Measurements from ENCODE around the gene TENM3. TPM values are rescaled to one million over a fixed set of nuclear protein-coding genes. Genes with fewer than 3 reads are reported as not detected.
A peak's percentile ranks its signal among the peaks of the same experiment; 100 is the strongest.

TENM3 gene
- total and polyA plus RNA-seq, 7 experiments from 2014 or later, result not detected

- Histone ChIP-seq H3K9me3 (ENCODE audit: control insufficient read depth in 2 of 3, low read length in 3 of 3) (no peaks in the 10 kb centered on the region), H3K4me1 (ENCODE audit: control insufficient read depth in 2 of 2, insufficient read depth in 2 of 2, low read length in 2 of 2) (no peaks in the 10 kb centered on the region), H3K27ac (ENCODE audit: low read depth, low read length) (no peak overlapping the region), H3K4me3 (ENCODE audit: low read length) (no peak overlapping the region), H3K27me3 (ENCODE audit: control insufficient read depth in 2 of 2, insufficient read depth in 2 of 2, low read length in 2 of 2) (no peaks in the 10 kb centered on the region), H3K36me3 (ENCODE audit: control insufficient read depth in 2 of 3, insufficient read depth in 3 of 3, low read length in 3 of 3) (no peaks in the 10 kb centered on the region)
- Mint-ChIP-seq H3K4me1 (peaks cover 0 to 1% (median 0%) of the 10 kb centered on the region in 7 donors), H3K4me3 (no peak overlapping the region), H3K36me3 (no peaks in the 10 kb centered on the region), H3K27ac (no peak overlapping the region), H3K27me3 (peaks cover 2 to 24% (median 9%) of the 10 kb centered on the region in 5 donors), H3K9me3 (no peaks in the 10 kb centered on the region)
- no peak for ATAC-seq
- no peak for DNase-seq
- POLR2A ChIA-PET, result no interaction called here
- CTCF ChIA-PET, result no interaction called here
- intact Hi-C loops (cut with micrococcal nuclease), result no loop called here
These were observed 221.9 kb downstream of the TENM3 start for GRCh38 chr4:182465114-182465513.

GRCh38 chr4:182465979-182466378, 222.8 kb downstream of the TENM3 start:
- Mint-ChIP-seq H3K27me3 (peaks cover 0 to 25% (median 16%) of the 10 kb centered on the region in 5 donors), H3K27ac (no peak overlapping the region), H3K4me1 (peaks cover 0 to 1% (median 0%) of the 10 kb centered on the region in 7 donors), H3K9me3 (no peaks in the 10 kb centered on the region), H3K4me3 (no peak overlapping the region), H3K36me3 (no peaks in the 10 kb centered on the region)
- Histone ChIP-seq H3K27ac (ENCODE audit: low read depth, low read length) (no peak overlapping the region), H3K27me3 (ENCODE audit: control insufficient read depth in 2 of 2, insufficient read depth in 2 of 2, low read length in 2 of 2) (no peaks in the 10 kb centered on the region), H3K9me3 (ENCODE audit: control insufficient read depth in 2 of 3, low read length in 3 of 3) (no peaks in the 10 kb centered on the region), H3K4me3 (ENCODE audit: low read length) (no peak overlapping the region), H3K4me1 (ENCODE audit: control insufficient read depth in 2 of 2, insufficient read depth in 2 of 2, low read length in 2 of 2) (no peaks in the 10 kb centered on the region), H3K36me3 (ENCODE audit: control insufficient read depth in 2 of 3, insufficient read depth in 3 of 3, low read length in 3 of 3) (no peaks in the 10 kb centered on the region)
- ChIA-PET POLR2A (no interaction called here), CTCF (no interaction called here)
- intact Hi-C loops (cut with micrococcal nuclease), result no loop called here
- DNase-seq, result no peak
- ATAC-seq, result no peak

DNA sequence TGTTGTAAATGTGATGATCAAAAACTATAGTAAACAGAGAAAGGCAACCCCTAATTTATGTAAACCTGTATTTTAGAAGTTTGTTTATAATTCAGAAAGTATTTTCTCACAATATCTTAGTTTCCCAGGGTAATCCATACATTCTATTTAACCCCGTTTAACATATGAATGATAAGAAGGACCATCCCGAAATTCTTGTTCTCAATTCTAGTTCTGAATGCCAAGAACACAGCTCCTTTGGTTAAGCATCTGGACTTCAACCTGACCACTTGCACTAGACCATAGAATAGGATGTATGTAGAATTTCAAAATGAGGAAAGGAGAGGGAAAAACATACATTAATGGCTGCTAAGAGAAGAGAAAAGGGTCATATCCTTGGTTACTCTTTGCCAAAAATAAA, 227.0 kb downstream of the TENM3 start:
- no peaks in the 10 kb centered on the region for H3K4me1 Mint-ChIP-seq
- H3K27me3 ChIP-seq (ENCODE audit: control insufficient read depth in 2 of 2, insufficient read depth in 2 of 2, low read length in 2 of 2), result no peaks in the 10 kb centered on the region
- H3K36me3 Mint-ChIP-seq, result no peaks in the 10 kb centered on the region
- H3K27ac ChIP-seq (ENCODE audit: low read depth, low read length), result no peak overlapping the region
- intact Hi-C loops (cut with micrococcal nuclease), result no loop called here
- H3K9me3 Mint-ChIP-seq, result peaks cover 0 to 4% (median 0%) of the 10 kb centered on the region in 11 donors
- no peak overlapping the region for H3K4me3 Mint-ChIP-seq
- DNase-seq (no peak), ATAC-seq (no peak)
- H3K36me3 ChIP-seq (ENCODE audit: control insufficient read depth in 2 of 3, insufficient read depth in 3 of 3, low read length in 3 of 3), result no peaks in the 10 kb centered on the region
- no peaks in the 10 kb centered on the region for H3K9me3 ChIP-seq (ENCODE audit: control insufficient read depth in 2 of 3, low read length in 3 of 3)
- ChIA-PET CTCF (no interaction called here), POLR2A (no interaction called here)
- H3K4me3 ChIP-seq (ENCODE audit: low read length), result no peak overlapping the region
- H3K27me3 Mint-ChIP-seq, result peaks cover 3 to 17% (median 7%) of the 10 kb centered on the region in 5 donors
- no peaks in the 10 kb centered on the region for H3K4me1 ChIP-seq (ENCODE audit: control insufficient read depth in 2 of 2, insufficient read depth in 2 of 2, low read length in 2 of 2)
- H3K27ac Mint-ChIP-seq, result no peak overlapping the region

DNA sequence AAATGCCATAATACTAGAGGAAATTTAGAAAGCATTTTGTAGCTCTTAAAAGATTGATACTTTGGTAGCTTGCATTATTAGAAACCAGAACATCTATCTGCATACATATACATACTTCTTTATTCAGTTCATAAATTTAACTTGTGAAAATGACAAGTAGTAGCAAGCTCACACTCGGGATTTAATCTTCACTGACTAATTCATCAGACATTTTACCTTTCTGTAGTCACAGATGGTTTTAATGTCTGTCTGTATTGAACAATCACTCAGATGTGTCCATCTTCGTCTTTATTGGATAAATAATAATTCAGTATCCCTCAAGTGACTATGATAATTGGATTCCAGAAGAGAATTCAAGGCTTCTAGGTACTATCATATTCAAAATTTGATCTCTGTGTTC, 232.3 kb downstream of the TENM3 start:
- no peaks in the 10 kb centered on the region for H3K36me3 Mint-ChIP-seq
- Histone ChIP-seq H3K27ac (ENCODE audit: low read depth, low read length) (no peak overlapping the region), H3K4me1 (ENCODE audit: control insufficient read depth in 2 of 2, insufficient read depth in 2 of 2, low read length in 2 of 2) (no peaks in the 10 kb centered on the region), H3K9me3 (ENCODE audit: control insufficient read depth in 2 of 3, low read length in 3 of 3) (no peaks in the 10 kb centered on the region), H3K27me3 (ENCODE audit: control insufficient read depth in 2 of 2, insufficient read depth in 2 of 2, low read length in 2 of 2) (no peaks in the 10 kb centered on the region), H3K4me3 (ENCODE audit: low read length) (no peak overlapping the region), H3K36me3 (ENCODE audit: control insufficient read depth in 2 of 3, insufficient read depth in 3 of 3, low read length in 3 of 3) (no peaks in the 10 kb centered on the region)
- no peaks in the 10 kb centered on the region for H3K4me1 Mint-ChIP-seq
- ChIA-PET POLR2A (no interaction called here), CTCF (no interaction called here)
- H3K4me3 Mint-ChIP-seq, result no peak overlapping the region
- intact Hi-C loops (cut with micrococcal nuclease), result no loop called here
- ATAC-seq (no peak), DNase-seq (no peak)
- H3K27me3 Mint-ChIP-seq, result peaks cover 4 to 16% (median 8%) of the 10 kb centered on the region in 5 donors
- H3K9me3 Mint-ChIP-seq, result peaks cover 0 to 4% (median 0%) of the 10 kb centered on the region in 11 donors
- H3K27ac Mint-ChIP-seq, result no peak overlapping the region

DNA sequence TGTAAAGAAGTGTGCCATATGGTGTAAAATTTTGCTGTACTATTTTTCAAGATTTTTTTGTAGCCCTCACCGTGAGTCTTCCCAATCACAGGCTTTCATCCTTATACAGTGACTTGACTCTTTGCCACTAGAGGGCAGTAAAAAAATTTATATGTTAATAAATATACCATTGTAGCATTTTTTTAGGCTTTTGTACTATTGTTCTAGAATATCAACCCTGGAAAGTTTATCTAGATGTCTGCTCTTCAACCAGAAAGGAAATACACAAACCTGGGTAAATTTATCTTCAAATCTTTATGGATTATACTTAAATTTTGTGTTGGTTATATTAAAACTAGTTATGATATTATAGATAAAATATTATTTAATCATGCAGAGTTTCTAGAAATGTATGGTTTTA, 235.3 kb downstream of the TENM3 start:
- Histone ChIP-seq H3K4me3 (ENCODE audit: low read length) (no peak overlapping the region), H3K4me1 (ENCODE audit: control insufficient read depth in 2 of 2, insufficient read depth in 2 of 2, low read length in 2 of 2) (no peaks in the 10 kb centered on the region), H3K27ac (ENCODE audit: low read depth, low read length) (no peak overlapping the region), H3K27me3 (ENCODE audit: control insufficient read depth in 2 of 2, insufficient read depth in 2 of 2, low read length in 2 of 2) (no peaks in the 10 kb centered on the region), H3K36me3 (ENCODE audit: control insufficient read depth in 2 of 3, insufficient read depth in 3 of 3, low read length in 3 of 3) (no peaks in the 10 kb centered on the region), H3K9me3 (ENCODE audit: control insufficient read depth in 2 of 3, low read length in 3 of 3) (no peaks in the 10 kb centered on the region)
- H3K36me3 Mint-ChIP-seq, result no peaks in the 10 kb centered on the region
- peaks cover 0 to 16% (median 8%) of the 10 kb centered on the region in 5 donors for H3K27me3 Mint-ChIP-seq
- no peak overlapping the region for H3K27ac Mint-ChIP-seq
- ChIA-PET POLR2A (no interaction called here), CTCF (interaction anchor here (1.4 to 1.7 kb wide), 2 partner anchors 447 kb away, joined by 5 to 6 read pairs; no protein-coding TSS in a partner anchor)
- no peaks in the 10 kb centered on the region for H3K4me1 Mint-ChIP-seq
- no peak overlapping the region for H3K4me3 Mint-ChIP-seq
- intact Hi-C loops (cut with micrococcal nuclease), result loop anchor here (1.0 kb wide), 3 partner anchors 328 to 784 kb away; no protein-coding TSS in a partner anchor
- ATAC-seq, result peak; percentile 61
- no peaks in the 10 kb centered on the region for H3K9me3 Mint-ChIP-seq
- DNase-seq, result peak in 6 of 9 donors; percentile 1 to 36 (median 22)

DNA sequence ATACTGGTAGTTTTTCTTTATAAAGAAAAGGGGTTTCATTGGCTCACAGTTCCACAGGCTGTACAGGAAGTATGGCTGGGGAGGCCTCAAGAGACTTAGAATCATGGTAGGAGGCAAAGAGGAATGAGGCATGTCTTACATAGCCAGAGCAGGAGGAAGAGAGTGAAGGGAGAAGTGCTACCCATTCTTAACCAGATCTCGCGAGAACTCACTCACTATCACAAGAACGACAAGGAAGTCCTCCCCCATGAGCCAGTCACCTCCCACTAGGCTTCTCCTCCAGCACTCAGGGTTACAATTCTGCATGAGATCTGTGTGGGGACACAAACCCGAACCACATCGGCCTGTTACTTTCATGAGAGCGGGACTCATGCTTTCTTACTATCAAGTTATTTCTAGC, 240.5 kb downstream of the TENM3 start:
- no peaks in the 10 kb centered on the region for H3K27me3 ChIP-seq (ENCODE audit: control insufficient read depth in 2 of 2, insufficient read depth in 2 of 2, low read length in 2 of 2)
- CTCF ChIA-PET, result no interaction called here
- no peak overlapping the region for H3K4me3 ChIP-seq (ENCODE audit: low read length)
- H3K4me1 Mint-ChIP-seq, result no peaks in the 10 kb centered on the region
- ATAC-seq, result no peak
- no peak overlapping the region for H3K4me3 Mint-ChIP-seq
- H3K4me1 ChIP-seq (ENCODE audit: control insufficient read depth in 2 of 2, insufficient read depth in 2 of 2, low read length in 2 of 2), result no peaks in the 10 kb centered on the region
- intact Hi-C loops (cut with micrococcal nuclease), result no loop called here
- H3K27ac Mint-ChIP-seq, result no peak overlapping the region
- H3K36me3 Mint-ChIP-seq, result no peaks in the 10 kb centered on the region
- no peaks in the 10 kb centered on the region for H3K36me3 ChIP-seq (ENCODE audit: control insufficient read depth in 2 of 3, insufficient read depth in 3 of 3, low read length in 3 of 3)
- DNase-seq, result no peak
- H3K27ac ChIP-seq (ENCODE audit: low read depth, low read length), result no peak overlapping the region
- POLR2A ChIA-PET, result no interaction called here
- H3K9me3 ChIP-seq (ENCODE audit: control insufficient read depth in 2 of 3, low read length in 3 of 3), result no peaks in the 10 kb centered on the region
- H3K27me3 Mint-ChIP-seq, result peaks cover 0 to 13% (median 4%) of the 10 kb centered on the region in 5 donors
- H3K9me3 Mint-ChIP-seq, result no peaks in the 10 kb centered on the region

- no peak overlapping the region for H3K27ac ChIP-seq (ENCODE audit: low read depth, low read length)
- no peaks in the 10 kb centered on the region for H3K36me3 Mint-ChIP-seq
- ChIA-PET CTCF (interaction anchor here (1.4 kb wide), 1 partner anchor 9 kb away, joined by 3 read pairs; no protein-coding TSS in a partner anchor), POLR2A (no interaction called here)
- intact Hi-C loops (cut with micrococcal nuclease), result no loop called here
- no peaks in the 10 kb centered on the region for H3K36me3 ChIP-seq (ENCODE audit: control insufficient read depth in 2 of 3, insufficient read depth in 3 of 3, low read length in 3 of 3)
- H3K27ac Mint-ChIP-seq, result no peak overlapping the region
- H3K4me3 Mint-ChIP-seq, result no peak overlapping the region
- no peaks in the 10 kb centered on the region for H3K9me3 ChIP-seq (ENCODE audit: control insufficient read depth in 2 of 3, low read length in 3 of 3)
- H3K4me3 ChIP-seq (ENCODE audit: low read length), result no peak overlapping the region
- ATAC-seq (no peak), DNase-seq (no peak)
- H3K9me3 Mint-ChIP-seq, result no peaks in the 10 kb centered on the region
- no peaks in the 10 kb centered on the region for H3K27me3 ChIP-seq (ENCODE audit: control insufficient read depth in 2 of 2, insufficient read depth in 2 of 2, low read length in 2 of 2)
- peaks cover 0 to 5% (median 1%) of the 10 kb centered on the region in 7 donors for H3K4me1 Mint-ChIP-seq
- H3K4me1 ChIP-seq (ENCODE audit: control insufficient read depth in 2 of 2, insufficient read depth in 2 of 2, low read length in 2 of 2), result no peaks in the 10 kb centered on the region
- peaks cover 5 to 29% (median 12%) of the 10 kb centered on the region in 5 donors for H3K27me3 Mint-ChIP-seq
These were observed 243.7 kb downstream of the TENM3 start for GRCh38 chr4:182486881-182487280.
